ENCODE measurements around the gene DPH5.
"Not testable (repeated sequence)": the region's sequence is repeated elsewhere in the genome, so short reads cannot be mapped to it uniquely, and the experiment has no call there.

The DPH5 gene, protein sequence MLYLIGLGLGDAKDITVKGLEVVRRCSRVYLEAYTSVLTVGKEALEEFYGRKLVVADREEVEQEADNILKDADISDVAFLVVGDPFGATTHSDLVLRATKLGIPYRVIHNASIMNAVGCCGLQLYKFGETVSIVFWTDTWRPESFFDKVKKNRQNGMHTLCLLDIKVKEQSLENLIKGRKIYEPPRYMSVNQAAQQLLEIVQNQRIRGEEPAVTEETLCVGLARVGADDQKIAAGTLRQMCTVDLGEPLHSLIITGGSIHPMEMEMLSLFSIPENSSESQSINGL

DNA sequence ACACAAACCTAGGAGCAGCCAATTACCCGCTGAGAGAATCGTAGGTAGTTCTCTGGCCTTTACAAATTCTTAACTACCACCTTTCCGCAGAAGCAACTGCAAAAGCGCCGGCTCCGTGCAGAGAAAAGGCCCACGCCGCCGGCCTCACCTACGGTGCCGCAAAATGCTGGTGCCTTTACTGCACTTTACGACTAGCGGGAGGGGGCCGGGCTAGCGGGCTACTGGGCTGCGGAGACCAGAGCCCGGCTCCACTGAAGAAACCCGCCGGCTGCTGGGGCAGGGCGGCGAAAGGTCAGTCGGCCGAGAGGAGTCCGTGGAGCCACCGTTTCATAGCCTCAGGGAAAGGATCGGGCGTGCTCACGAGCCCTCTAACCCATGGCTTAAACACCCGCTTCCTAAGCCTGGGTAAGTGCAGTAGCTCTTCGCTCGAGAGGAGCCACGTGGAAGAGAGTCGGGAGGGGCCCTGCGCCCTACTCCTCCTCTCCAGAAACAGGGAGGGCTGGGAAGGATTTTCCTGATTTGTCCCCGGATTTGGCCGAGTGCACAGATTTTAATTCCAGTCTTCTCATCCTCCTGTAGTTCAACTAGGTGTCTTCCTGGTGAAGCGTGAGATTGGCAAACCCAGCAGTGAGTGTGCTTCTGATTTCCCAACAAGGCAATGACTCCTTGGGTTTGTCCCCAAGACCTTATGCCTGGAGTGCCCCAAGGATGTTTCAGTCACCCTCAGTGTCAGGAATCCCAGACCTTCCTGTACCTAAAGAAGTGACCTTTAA lies at the start of gene DPH5:
Gene DPH5 (minus strand): TSS at position 128 of the 773 bp plus-strand sequence. CDS start 341 bp downstream, outside the sequence.
- DNase-seq, result peak; percentile 84

DNA sequence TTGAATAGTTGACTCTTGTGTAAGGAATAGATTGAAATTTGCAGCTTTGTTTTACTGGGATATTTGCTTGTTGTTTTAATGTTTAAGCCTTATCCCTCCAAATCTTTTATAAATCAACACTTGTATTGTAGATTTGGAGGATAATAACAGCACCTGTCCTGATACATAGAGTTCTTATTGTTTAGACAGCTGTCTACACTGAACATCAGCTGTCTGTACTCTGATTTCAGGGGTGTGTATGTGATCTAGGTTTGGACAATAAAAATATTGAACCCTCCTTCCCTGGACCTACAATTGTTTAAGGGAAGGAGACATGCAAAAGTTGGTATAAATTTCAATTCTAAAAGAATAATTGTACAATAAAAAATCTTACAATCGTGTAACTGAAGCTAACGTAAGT lies 48.3 kb upstream of the DPH5 start:
- no peak for DNase-seq

DNA sequence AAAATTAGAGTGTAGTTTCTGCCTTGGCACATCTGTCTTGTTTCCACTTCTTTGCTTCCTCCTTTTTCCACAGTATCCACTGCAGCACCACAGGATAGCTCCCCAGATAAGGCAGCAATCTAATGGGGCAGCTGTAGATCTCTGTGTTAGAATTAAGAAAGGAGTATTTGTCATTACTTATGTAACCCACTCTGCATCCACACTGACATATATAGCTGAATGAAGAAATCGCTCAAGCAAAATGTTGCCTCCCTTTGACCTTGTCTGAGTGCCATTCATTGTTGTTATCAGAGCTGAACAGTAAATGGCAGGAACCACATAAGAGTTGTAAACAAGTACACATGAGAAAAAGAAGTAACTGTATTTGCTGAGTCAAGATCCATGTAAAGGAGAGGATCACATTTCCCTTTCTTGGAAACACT lies 45.9 kb upstream of the DPH5 start:
- no peak for DNase-seq

DNA sequence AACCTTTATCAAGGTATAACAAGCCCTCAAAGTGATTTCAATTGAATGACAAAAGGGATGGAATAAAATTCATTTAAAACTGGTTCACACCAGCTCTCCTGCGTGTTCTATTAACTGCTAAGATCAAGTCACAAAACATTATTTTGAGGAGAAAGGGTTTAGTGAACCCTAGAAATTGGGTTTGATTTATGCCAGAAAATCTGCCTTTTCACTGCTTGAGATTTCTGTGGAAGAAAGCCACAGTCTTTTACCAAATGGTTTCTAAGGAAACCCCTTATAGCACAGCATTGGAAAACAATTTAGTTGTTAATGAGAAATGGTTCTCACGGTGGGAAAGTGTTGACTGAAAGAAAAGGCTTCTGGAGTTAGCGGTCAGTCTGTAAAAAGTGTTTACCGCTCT lies 43.6 kb upstream of the DPH5 start:
- no peak for DNase-seq

DNA sequence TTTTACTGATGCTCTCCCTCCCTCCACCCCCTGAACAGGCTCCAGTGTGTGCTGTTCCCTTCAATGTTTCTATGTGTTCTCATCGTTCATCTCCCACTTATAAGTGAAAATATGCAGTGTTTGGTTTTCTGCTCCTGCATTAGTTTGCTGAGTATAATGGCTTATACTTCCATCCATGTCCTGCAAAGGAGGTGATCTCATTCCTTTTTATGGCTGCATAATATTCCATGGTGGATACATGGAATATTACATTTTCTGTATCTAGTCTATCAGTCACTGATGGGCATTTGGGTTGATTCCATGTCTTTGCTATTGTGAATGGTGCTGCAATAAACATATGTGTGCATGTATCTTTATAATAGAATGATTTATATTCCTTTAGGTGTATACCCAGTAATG lies 41.4 kb upstream of the DPH5 start:
- DNase-seq, result not testable (repeated sequence)

DNA sequence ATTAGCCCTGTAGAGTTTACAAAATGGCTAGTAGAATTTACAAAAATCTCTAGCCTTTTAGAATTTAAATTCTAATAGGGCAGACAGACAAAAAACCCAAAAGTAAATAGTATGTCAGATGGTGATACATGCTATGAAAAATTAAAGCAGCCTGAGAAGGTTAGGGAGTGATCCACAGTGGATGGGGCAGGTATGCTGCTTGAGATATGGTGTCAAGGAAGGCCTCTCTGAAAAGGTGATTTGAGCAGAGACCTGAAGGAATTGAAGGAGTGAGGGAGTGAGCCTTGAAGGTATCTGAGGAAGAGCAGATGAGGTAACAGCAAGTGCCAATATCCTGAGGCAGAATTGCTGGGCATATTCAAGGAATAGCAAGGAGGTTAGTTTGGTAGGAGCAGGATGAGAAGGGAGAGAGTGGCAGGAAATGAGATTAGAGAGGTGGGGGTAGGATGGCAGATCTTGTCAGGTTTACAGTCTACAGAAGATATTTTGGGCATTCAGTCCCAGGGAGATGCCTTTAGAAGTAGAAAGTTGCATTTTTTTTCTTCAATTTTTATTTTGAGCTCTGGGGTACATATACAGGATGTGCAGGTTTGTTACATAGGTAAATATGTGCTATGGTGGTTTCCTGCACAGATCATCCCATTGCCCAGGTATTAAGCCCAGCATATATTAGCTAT lies 40.8 kb upstream of the DPH5 start:
- DNase-seq, result no peak

DNA sequence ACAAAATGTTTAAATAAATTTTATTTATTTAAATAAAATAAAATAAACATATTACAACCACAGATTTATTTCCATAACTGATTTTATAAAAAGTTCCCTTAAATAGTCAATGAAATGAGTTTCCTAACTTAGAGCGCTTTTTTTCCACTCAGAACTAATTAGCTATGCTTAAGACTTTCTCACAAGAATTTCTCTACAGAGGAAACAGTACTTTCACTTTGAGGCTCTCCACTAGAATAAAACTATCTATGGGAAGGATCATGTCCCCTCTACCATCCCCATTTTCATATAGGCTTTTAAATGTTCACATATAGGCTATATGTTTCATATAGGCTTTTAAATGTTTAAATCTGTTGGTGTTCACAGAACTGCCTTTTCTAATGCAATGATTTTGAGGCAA lies 40.0 kb upstream of the DPH5 start:
- no peak for DNase-seq

DNA sequence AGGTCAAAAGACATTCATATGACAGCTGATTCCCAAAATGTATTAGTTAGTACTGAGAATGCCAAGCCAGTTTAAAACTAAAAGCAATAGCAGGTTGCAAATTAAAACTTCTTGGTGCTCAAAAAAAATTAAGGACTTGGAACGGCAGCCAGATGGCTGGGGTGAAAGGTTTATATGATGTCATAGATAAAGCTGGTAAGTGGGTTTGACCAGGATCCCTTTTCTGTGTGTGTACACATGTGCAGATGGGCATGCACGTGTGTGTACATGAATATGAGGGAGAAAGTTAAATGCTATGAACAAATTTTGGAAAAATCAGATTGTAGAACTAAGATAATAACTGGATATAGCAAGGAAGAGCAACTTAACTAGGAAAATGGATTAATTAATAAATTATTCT lies 39.1 kb upstream of the DPH5 start:
- DNase-seq, result no peak

DNA sequence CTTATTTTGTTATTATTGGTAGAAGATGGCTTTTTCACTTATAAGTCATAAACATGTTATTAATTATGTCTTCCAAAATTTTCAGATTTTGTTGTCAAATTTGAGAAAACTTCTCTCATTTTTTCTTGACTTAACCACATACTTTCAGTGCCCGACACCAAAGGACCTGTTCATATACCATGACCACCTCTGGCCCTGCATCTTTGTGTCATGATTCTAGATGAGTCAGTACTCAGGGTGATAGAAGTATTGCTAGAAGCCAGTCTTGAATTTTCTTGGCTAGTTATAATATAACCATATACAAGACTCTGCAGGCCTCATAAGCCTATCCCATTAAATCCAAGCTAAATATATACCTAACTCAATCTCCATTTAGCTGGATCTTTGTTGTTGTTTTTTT lies 35.4 kb upstream of the DPH5 start:
- DNase-seq, result peak; percentile 57

DNA sequence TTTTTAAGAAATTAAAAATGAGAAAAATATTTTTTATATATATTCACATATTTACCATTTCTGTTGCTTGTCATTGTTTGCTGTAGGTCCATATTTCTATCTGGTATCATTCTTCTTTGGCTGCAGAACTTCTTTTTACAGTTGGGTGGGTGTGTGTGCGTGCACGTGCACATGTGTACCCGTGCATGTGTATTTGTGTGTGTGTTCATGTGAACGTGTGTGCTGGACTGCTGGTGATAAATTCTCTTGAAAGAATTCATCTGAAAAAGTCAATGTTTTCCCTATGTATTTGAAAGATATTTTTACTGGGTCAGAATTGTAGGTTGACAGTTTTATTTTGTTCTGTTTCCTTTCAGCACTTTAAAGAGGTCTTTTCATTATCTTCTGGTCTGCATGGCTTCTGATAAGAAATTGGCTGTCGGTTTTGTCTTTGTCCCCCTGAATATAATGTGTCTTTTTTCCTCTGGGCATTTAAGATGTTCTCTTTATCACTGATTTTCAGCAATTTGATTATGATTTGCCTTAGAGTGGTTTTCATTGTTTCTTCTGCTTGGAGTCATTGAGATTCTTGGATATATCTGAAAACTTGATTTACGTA lies 34.5 kb upstream of the DPH5 start:
- DNase-seq, result no peak

DNA sequence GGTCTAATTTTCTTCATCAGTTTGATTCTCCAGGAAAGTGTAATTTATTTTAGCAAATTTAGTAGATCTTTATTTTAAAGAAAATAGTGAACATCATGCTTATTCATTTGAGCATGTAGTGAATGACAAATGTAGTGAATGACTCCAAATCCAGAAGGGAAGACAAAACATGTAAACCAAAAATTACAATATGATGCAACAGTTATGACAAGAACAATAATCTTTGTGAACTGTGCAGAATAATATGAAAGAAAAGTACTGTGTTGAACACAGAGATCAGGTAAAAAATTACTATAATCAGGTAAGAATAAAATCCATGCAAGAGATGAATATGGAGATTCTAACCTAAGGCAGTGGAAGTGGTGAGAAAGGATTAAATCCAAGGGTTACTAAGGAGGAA lies 30.0 kb upstream of the DPH5 start:
- no peak for DNase-seq

DNA sequence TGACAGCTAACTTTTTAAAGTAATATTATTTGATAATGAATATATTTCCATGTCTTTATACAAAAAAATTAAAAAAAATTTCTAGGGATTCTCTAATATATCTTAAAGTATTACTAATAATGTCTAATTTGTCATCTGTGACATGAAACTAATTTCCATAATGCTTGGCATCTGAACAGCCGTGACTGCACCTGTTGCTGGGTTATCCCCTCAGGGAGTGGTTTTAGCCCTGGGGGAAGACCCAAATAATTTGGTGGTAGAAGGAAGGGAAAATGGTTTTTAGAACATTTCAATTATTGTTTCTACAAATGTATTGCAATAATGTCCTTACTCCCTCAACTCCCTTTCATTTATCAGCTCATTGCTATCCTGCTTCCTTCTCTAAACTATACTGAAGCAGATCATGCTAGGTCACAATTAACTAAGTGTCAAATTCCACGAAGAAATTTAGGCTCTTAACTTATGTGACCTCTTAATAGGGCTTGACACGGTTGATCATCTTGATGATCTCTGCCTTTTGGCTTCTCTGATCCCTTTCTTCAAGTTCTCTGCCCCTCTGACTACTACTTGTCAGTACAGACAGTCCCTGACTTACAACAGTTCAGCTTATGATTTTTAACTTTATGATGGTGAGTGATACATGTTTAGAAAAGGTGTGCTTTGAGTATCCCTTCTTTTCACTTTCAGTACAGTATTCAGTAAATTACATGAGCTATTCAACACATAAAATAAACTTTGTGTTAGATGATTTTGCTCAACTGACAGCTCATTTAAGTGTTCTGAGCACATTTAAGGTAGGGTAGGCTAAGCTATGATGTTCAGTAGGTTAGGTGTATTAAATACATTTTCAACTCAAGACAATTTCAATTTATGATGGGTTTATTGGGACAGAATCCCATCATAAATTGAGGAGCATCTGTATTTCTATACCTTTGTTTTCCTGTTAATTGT lies 26.4 kb upstream of the DPH5 start:
- no peak for DNase-seq

DNA sequence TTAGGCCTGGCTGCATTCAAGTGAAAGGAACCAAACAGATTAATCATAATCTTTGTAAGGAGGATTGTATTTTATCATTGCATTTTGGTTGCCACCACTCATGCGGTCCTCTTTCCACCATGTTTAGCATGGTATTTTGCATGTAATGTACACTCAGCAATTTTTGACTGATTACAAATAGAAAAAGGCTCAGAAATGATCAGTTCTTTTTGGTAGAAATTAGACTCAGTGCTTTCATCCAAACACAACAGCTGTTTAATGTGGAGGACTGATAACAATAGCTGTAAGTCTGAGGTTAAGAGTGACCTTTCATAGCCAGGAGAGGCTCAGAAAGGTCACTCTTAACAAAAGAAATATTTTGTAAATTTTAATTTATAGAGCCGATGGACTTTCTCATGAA lies 25.3 kb upstream of the DPH5 start:
- no peak for DNase-seq

DNA sequence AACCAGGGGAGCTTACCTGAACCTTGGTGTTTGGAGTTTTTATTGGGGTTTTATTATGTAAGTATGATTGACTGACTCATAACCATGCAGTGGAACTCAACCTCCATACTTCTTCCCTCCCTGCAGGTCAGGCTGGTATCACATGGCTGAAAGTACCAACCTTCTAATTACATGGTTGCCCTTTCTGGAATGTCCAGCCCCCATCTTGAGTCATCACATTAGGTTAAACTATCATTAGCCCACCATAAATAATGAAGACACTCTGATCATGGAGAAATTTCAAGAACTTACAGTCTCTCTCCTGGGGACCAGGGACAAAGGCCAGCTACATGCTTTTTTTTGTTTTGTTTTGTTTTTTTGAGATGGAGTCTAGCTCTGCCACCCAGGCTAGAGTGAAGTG lies 19.2 kb upstream of the DPH5 start:
- DNase-seq, result no peak

DNA sequence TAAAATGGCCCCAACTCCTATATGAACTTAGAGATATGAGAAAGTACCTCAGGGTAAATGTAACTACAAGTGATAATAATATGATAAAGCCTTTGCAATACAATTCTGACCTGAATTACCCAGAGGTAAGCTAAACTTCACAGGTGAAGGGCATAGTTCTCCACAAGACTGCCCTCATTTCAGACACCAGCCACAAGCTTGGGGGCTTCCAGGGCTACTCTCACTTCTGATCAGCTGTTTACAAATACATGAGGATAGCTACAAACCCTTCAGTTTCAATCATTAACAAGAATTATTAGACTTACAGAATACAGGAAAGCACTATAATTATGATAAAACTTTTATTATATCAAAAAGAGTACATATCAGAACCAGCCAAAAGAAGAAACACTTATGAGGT lies 18.7 kb upstream of the DPH5 start:
- no peak for DNase-seq

DNA sequence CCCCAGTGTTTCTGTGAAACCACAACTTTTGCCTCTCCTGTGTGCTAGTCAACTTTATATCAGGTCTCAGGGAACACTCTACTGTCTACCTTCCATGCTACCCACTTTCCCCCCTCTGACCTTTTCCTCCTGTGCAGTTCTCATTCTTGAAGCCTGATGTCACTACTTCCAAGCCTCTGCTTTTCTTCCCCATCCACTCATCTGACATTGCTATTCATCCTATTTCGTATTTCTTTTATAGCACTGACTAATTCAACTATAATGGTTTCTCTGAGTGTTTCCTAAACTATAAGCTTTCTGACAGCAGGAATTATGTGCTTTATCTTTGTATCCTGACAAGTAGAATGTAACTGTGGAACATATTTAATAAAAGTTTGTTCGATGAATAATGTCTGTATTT lies 18.2 kb upstream of the DPH5 start:
- DNase-seq, result peak; percentile 81

DNA sequence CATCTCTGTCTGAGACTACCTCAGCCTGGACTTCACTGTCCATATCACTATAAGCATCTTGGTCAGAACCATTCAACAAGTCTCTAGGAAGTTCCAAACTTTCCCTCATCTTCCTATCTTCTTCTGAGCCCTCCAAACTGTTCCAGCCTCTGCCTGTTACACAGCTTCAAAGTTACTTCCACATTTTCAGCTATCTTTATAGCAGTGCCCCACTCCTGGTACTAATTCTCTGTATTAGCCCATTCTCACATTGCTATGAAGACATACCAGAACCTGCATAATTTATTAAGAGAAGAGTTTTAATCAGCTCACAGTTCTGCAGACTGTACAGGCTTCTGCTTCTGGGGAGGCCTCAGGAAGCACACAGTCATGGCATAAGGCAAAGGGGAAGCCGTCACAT lies 15.7 kb upstream of the DPH5 start:
- no peak for DNase-seq

DNA sequence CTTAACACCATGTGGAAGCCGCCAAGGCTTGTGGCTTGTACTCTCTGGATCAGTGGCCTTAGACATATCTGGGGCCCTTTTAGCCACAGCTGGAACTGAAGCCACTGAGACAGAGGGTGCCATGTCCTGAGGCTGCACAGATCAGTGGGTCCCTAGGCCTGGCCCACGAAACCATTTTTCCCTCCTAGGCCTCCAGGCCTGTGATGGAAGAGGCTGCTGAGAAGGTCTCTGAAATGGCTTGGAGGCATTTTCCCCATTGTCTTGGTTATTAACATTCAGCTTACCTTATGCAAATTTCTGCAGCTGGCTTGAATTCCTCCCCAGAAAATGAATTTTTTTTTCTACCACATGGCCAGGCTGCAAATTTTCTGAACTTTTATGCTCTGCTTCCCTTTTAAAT lies 15.1 kb upstream of the DPH5 start:
- DNase-seq, result no peak

DNA sequence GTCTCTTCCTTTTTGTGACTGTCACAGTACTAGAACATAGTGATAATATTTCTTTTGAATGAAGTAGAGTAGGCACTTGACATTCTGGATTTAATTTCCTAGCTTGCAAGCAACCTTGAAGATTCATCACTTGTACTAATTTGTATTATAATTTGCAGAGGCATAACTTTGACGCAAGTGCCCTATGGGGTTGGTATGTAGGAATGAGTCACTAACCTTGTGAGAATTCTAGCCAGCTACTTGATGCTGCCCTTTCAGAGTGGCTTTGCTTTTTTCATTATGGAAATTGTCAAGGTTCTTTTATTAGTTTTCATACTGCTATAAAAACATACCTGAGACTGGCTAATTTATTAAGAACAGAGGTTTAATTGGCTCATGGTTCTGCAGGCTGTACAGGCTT lies 13.7 kb upstream of the DPH5 start:
- no peak for DNase-seq

DNA sequence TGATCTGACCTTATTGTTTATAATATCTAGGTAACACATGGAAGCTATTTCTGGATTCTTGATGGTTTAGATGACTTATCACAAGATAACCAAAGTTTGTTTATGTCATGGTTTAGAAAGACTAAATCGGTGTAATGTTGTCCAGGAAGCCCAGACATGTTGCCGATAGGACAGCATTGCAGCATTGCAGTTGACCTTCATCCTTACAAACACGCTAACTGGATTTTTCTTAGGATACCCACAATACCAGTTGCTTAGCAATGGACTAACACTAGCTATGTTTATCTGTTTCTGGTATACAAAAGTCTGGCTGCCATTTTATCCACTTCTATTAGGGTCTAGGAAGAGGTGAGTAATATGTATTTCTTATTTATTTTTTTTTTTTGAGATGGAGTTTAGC lies 11.7 kb upstream of the DPH5 start:
- DNase-seq, result no peak

DNA sequence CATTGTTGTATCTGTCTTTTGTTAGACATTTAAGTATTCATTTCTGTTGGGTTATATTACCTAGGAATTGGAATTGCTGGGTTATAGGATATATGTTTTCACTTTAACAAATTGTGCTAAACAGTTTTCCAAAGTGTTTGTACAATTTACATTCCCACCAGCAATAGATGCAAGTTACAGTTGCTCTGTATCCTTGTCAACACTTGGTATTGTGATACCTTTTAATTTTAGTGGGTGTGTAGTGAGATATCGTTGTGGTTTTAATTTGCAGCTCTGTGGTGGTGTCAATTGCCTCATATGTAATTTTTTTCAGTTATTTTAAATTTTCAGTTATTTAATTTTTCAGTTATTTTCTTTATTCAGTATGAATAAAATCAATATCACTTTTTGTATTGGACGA lies 7.4 kb upstream of the DPH5 start:
- DNase-seq, result no peak

DNA sequence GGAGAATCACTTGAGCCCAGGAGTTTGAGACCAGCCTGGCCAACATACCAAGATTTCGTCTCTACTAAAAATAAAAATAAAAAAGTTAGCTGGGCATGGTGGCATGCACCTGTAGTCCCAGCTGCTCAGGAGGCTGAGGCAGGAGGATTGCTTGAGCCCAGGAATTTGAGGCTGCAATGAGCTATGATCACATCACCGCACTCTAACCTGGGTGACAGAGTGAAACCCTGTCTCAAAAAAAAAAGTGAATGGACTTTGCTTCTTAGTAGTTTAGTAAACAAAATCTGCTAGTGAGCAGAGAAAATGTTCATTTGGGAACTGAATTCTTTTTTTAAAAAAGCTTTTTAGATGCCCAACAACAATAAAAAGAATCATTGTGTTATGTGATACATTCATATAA lies 6.5 kb upstream of the DPH5 start:
- not testable (repeated sequence) for DNase-seq

DNA sequence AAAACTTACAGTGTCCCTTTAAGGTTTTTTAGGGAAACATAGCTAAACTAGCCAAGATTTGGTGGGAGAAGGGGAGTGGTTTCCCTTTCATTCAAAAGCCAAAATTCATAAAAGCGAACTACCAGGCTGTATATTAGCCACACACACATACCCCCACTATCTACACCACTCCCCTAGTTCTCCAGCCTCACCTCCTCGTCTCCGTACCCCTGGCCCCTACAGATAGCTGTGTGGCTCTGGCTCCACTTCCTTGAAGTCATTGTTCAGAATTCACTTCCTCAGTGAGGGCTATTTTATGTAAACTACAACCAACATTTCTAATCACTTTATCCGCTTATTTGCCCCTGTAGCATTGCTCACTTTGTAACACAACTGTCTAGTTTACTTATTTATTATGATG lies 5.3 kb upstream of the DPH5 start:
- DNase-seq, result no peak

Measured in kidney glomerular epithelial cell (primary cell).